ENCODE measurements around the gene PAK6.

Gene PAK6

DNA sequence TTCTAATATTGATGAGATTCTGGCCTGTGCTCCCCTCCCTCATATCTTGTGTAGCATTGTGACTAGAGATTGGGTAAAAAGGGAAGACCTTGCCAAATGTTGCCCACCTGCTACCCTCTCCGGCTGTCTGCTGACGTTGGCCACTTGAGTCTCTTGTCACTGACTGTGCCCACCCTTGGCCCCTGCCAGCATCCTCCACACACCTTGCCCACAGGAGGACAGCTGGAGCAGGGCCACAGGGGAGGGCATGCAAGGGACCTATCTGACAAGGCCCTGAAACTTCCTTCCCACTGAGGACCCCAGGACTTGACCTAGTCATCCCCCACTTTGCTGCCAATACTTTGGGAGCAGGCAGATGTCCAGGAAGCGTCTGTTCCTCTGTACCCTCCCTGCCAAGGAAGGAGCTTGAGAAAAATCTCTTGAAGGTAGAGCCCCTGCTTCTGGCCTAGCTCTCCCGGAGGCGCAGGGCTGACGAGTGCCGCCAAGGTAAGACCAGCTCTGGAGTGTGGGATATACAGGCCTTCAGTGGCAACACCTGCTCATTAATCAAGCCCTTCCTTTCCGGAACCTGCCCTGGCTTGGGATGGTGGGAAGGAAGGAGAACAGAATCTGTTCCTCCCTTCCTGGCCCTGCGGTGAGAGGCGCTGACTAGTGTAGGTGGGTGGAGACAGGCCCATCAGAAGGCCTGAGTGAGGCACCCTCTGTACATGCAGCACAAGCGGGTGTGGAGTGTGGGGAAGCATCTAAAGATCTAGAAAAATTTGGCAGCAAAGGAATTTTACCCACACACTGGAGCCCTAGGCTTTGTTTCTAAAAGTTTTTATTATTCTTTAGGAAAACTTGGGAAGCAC, 4.9 kb upstream of the PAK6 start:
- TF ChIP-seq, protein P1, sequence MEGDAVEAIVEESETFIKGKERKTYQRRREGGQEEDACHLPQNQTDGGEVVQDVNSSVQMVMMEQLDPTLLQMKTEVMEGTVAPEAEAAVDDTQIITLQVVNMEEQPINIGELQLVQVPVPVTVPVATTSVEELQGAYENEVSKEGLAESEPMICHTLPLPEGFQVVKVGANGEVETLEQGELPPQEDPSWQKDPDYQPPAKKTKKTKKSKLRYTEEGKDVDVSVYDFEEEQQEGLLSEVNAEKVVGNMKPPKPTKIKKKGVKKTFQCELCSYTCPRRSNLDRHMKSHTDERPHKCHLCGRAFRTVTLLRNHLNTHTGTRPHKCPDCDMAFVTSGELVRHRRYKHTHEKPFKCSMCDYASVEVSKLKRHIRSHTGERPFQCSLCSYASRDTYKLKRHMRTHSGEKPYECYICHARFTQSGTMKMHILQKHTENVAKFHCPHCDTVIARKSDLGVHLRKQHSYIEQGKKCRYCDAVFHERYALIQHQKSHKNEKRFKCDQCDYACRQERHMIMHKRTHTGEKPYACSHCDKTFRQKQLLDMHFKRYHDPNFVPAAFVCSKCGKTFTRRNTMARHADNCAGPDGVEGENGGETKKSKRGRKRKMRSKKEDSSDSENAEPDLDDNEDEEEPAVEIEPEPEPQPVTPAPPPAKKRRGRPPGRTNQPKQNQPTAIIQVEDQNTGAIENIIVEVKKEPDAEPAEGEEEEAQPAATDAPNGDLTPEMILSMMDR (conservative IDR thresholded peaks at IDR 0.05; ENCODE audit: low read length), result no peak
- no peak for DNase-seq (ENCODE audit: low read depth)

DNA sequence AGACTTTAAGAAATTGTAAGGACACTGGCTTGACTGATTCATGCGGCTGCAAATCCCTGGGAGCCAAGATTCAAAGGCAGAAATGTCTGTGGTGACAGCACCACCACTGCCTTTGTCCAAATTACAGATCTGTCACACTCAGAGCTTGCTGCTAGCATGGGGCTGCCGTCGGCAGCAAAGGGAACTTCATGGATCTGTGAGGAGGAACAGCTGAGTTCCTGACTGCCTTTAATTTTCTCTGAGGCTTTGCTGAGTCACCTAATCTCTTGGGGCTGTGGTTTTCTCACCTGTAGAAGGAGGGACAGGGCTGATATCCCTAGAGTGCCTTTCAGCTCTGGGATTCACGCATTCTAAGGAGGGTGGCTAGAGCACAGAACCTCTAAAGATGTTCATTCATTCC, 4.1 kb upstream of the PAK6 start:
- DNase-seq (ENCODE audit: low read depth), result no peak
- TF ChIP-seq, protein P1 (conservative IDR thresholded peaks at IDR 0.05; ENCODE audit: low read length), result no peak
- no peak overlapping the region for H3K4me3 ChIP-seq (ENCODE audit: low read length)

More for the DNA sequence above, 4.9 kb upstream of the PAK6 start:
- no peak overlapping the region for H3K4me3 ChIP-seq (ENCODE audit: low read length)

DNA sequence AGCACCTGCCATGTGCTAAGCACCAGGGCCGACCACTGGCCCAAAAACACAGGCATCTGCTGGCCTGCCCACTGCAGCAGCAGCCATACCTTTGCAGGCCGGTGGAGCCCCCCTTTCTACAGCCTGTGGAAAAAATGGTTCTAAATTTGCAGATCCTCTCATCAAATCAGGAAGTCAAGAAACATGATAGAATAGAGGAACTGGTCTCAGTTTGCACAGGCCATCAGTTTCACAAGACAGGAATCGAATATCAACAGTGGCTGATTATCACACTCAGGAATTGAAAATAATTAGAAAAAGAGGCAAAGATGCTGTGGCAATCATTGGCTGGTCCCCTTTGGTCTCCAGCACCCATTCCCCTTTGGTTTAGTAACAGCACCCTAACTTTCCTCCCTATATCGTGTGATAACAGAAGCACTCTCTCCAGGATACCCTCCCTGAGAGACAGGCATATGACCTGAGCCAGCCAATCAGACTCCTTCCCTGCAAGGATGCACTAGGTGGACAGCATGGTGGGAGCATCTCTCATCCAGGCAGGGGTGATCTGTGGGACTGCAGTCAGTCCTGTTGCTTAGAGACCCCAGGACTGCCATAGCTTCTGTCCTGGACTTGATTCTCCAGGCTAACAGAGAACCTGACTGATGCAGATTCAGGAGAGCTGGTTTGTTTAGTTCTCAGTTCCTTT, 3.5 kb upstream of the PAK6 start:
- TF ChIP-seq, protein P1 (conservative IDR thresholded peaks at IDR 0.05; ENCODE audit: low read length), result no peak
- H3K4me3 ChIP-seq (ENCODE audit: low read length), result no peak overlapping the region
- no peak for DNase-seq (ENCODE audit: low read depth)

DNA sequence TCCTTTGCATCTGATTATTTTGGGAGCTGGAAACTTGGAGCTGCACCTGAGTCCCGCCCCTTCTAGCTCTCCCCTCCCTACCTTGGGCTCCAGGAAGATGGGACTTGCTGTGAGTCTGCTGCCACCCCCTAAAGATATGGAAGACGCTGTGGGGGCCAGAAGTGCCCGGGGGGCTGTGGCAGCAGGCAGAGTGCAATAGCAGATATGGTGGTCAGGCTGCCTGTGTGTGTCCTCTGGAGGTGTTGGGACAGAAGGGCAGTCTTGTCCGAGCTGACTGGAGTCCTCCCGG, 485 bp downstream of the PAK6 start:
- peak overlapping the region; percentile 47 for H3K4me3 ChIP-seq (ENCODE audit: low read length)
- TF ChIP-seq, protein P1 (conservative IDR thresholded peaks at IDR 0.05; ENCODE audit: low read length), result no peak
- DNase-seq (ENCODE audit: low read depth), result no peak

DNA sequence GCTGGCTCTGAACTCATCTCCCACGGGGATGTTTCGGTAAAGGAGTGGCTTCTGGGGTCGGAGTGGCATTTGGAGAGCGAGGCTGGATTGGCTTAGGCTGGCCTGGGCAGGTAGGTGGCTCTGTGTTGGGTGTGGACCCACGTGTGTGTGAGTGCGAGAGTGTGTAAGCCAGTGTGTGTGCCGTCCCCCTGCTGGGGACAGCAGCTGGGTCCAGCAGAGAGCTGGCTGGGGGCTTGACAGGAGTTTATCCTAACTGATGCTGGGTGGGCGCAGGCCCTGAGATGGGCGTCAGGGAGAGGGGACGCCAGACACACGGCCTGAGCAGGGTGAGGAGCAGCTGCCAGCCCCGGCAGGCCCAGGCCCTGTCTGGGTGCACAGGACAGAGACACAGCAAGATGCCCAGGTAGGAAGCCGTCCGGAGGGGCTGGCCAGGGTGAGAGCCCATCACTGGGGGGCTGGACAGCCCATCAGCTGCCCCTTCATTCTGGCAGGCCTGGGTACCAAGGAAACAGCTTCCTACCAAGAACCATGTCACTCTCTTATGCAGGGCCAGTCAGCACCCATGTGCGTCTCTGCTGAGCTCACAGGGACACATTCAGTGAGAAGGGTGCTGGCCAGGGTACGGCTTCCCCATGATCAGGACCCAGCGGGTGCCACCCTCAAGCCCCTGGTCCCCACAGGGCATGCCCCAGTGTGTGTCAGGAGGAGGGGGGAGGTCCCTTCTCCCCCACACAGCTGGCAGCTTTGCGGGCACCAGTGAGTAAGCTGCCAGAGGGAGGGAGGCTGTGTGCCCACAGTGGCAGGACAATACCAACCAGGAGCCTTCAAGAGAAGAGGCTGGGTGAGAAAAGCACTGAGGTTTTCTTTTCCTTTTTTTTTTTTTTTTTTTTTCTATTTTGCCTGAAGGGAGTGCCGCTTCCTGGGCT, 1.1 kb downstream of the PAK6 start:
- no peak overlapping the region for H3K4me3 ChIP-seq (ENCODE audit: low read length)
- DNase-seq (ENCODE audit: low read depth), result no peak
- TF ChIP-seq, protein P1 (conservative IDR thresholded peaks at IDR 0.05; ENCODE audit: low read length), result no peak

DNA sequence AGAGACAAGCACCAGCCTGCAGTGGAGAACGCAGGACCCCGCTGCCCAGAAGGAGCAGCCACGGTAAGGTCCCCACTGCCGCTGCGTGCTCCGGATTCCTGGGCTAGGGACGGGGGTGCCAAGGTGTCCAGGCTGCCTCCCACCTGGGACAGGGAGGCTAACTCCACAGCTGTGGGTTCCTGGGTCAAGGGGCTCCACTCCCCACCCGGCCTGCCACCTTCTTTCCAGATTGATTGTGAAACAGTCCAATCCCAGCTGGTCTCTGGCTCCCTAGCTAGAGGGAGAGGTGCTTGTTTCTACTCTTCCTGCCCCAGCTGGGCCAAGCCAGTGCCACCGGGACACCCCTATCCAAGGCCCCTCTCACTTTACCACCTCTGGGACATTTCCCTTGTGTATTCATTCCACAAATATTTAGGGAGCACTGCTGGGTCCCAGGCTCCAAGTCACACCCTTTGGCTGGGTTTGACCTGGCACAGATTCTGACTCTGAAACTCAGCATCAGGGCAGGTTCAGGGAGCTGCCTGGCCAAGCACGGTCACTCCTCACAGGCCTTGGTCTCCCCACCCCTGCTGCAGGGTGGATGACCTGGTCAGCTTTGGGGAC, 1.9 kb downstream of the PAK6 start:
- DNase-seq (ENCODE audit: low read depth), result no peak
- TF ChIP-seq, protein P1 (conservative IDR thresholded peaks at IDR 0.05; ENCODE audit: low read length), result no peak
- H3K4me3 ChIP-seq (ENCODE audit: low read length), result no peak overlapping the region
